ENCODE measurements around the gene IGFBP6. TPM values are rescaled to one million over a fixed set of nuclear protein-coding genes. Genes with fewer than 3 reads are reported as not detected.

Gene IGFBP6
- polyA plus RNA-seq, 1 donor from 2014 or later = not detected

GRCh38 chr12:53071591-53072551, 25.6 kb upstream of the IGFBP6 start:
- Histone ChIP-seq H2AFZ (ENCODE audit: low read depth, low read length) (no peak overlapping the region), H3F3A (ENCODE audit: insufficient read depth, low read length, poor library complexity, severe bottlenecking) (no peaks in the 10 kb centered on the region), H3K36me3 (ENCODE audit: insufficient read depth, low read length) (peaks cover 5% of the 10 kb centered on the region), H3K27ac (ENCODE audit: low read length) (no peak overlapping the region), H3K27me3 (ENCODE audit: insufficient read depth, low read depth, low read length) (no peaks in the 10 kb centered on the region), H3K9ac (ENCODE audit: low read length) (no peak overlapping the region), H3K9me2 (ENCODE audit: insufficient read depth, low read length) (no peaks in the 10 kb centered on the region), H3K4me3 (ENCODE audit: low read length) (no peak overlapping the region), H3K79me2 (replicated peaks; ENCODE audit: insufficient read depth, low read length) (no peaks in the 10 kb centered on the region), H3K9me3 (ENCODE audit: low read length) (no peaks in the 10 kb centered on the region), H3K4me2 (ENCODE audit: low read length) (no peak overlapping the region), H4K20me1 (ENCODE audit: insufficient read depth) (no peaks in the 10 kb centered on the region)
- no peak for TF ChIP-seq RAD21 (conservative IDR thresholded peaks at IDR 0.05)
- TF ChIP-seq EP300 (conservative IDR thresholded peaks at IDR 0.05; ENCODE audit: poor library complexity, severe bottlenecking) = no peak
- TF ChIP-seq REST (IDR thresholded peaks at IDR 0.05; ENCODE audit: borderline replicate concordance) = no peak
- TF ChIP-seq POLR2AphosphoS5 (IDR thresholded peaks at IDR 0.05) = no peak
- TF ChIP-seq SMC3 (conservative IDR thresholded peaks at IDR 0.05; ENCODE audit: poor library complexity) = no peak
- no peak for TF ChIP-seq CTCF (IDR thresholded peaks at IDR 0.05; ENCODE audit: poor library complexity, severe bottlenecking)
- no peak for TF ChIP-seq TAF1 (IDR thresholded peaks at IDR 0.05; ENCODE audit: low read depth)
- TF ChIP-seq MXI1 (conservative IDR thresholded peaks at IDR 0.05; ENCODE audit: poor library complexity, severe bottlenecking) = no peak
- TF ChIP-seq EZH2 (IDR thresholded peaks at IDR 0.05; ENCODE audit: borderline replicate concordance, insufficient read depth, low read length, poor library complexity, severe bottlenecking) = no peak

DNA sequence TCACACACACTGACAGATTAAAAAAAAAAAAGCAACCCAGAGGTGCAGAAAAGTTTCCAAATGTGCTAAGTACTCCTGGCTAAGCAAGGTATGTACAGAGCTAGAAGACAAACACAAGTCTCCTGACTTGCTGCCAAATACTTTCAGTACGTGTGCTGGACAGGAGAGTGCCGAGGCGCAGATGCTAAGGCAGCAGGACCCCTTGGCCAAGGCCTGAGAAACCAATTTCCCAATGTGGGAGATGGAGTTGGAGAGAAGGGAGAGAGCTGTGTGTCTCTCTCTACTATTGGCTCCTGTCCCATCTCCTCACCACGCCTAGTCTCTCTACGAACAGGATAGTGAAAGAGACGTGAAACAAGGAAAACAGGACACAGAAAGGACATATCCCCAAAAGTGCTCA, 23.6 kb upstream of the IGFBP6 start:
- Histone ChIP-seq H4K20me1 (ENCODE audit: insufficient read depth) (no peaks in the 10 kb centered on the region), H3K36me3 (ENCODE audit: insufficient read depth, low read length) (peaks cover 5% of the 10 kb centered on the region), H3K27me3 (ENCODE audit: insufficient read depth, low read depth, low read length) (no peaks in the 10 kb centered on the region), H3K4me2 (ENCODE audit: low read length) (no peak overlapping the region), H3K9me2 (ENCODE audit: insufficient read depth, low read length) (no peaks in the 10 kb centered on the region), H3K9me3 (ENCODE audit: low read length) (no peaks in the 10 kb centered on the region), H3K27ac (ENCODE audit: low read length) (no peak overlapping the region), H3K4me3 (ENCODE audit: low read length) (no peak overlapping the region), H3F3A (ENCODE audit: insufficient read depth, low read length, poor library complexity, severe bottlenecking) (no peaks in the 10 kb centered on the region), H3K9ac (ENCODE audit: low read length) (no peak overlapping the region), H3K79me2 (replicated peaks; ENCODE audit: insufficient read depth, low read length) (peaks cover 12% of the 10 kb centered on the region), H2AFZ (ENCODE audit: low read depth, low read length) (no peak overlapping the region)
- no peak for TF ChIP-seq EZH2 (IDR thresholded peaks at IDR 0.05; ENCODE audit: borderline replicate concordance, insufficient read depth, low read length, poor library complexity, severe bottlenecking)
- no peak for TF ChIP-seq MXI1 (conservative IDR thresholded peaks at IDR 0.05; ENCODE audit: poor library complexity, severe bottlenecking)
- TF ChIP-seq SMC3 (conservative IDR thresholded peaks at IDR 0.05; ENCODE audit: poor library complexity) = no peak

Measured in neural cell (in vitro differentiated cells).